WTC11 (cell line): ENCODE measurements around the gene NBAS. TPM values are rescaled to one million over a fixed set of nuclear protein-coding genes. Genes with fewer than 3 reads are reported as not detected.

ENCODE experiments used
- ATAC-seq: fragments of 200-7000 bp; cut with Tn5 transposase; 2 replicates; pipeline ENCODE4 v1.10.0; 2021; ENCODE audit warnings: mild to moderate bottlenecking, moderate library complexity
- CTCF ChIA-PET: fragments of 300-600 bp; sonication (Branson Sonifier 250); formaldehyde crosslinking; loops from one replicate; lab custom pipeline; 2021; ENCODE audit warnings: antibody characterized with exemption; lab: Charles Lee
- POLR2A ChIA-PET: fragments of 350-600 bp; sonication (Branson Sonifier 250); formaldehyde crosslinking; loops from one replicate; lab custom pipeline; 2021; ENCODE audit warnings: antibody characterized with exemption; lab: Charles Lee
- DNase-seq: peaks from one replicate; pipeline ENCODE4 v3.0.0; 2021; ENCODE audit warnings: low spot score
- H3K27ac Mint-ChIP-seq: 2 replicates; pipeline ENCODE4 v1.8.0; 2021; ENCODE audit warnings: mixed read lengths
- H3K27me3 Mint-ChIP-seq: 2 replicates; pipeline ENCODE4 v1.8.0; 2021; ENCODE audit warnings: low read depth, mild to moderate bottlenecking, moderate library complexity, mixed read lengths
- H3K36me3 Mint-ChIP-seq: 2 replicates; pipeline ENCODE4 v1.8.0; 2021; ENCODE audit warnings: mixed read lengths
- H3K4me1 Mint-ChIP-seq: 2 replicates; pipeline ENCODE4 v1.8.0; 2022; ENCODE audit warnings: mixed read lengths
- H3K4me3 Mint-ChIP-seq: 2 replicates; pipeline ENCODE4 v1.8.0; 2021; ENCODE audit warnings: mild to moderate bottlenecking, moderate library complexity, mixed read lengths
- H3K9me3 Mint-ChIP-seq: 2 replicates; pipeline ENCODE4 v1.8.0; 2021; ENCODE audit warnings: mixed read lengths
- ARID4B ChIP-seq: sonication (generic); formaldehyde crosslinking; IDR thresholded peaks from 2 replicates; pipeline ENCODE4 v1.8.0; 2023; ENCODE audit warnings: missing genetic modification reagents, mild to moderate bottlenecking, borderline replicate concordance
- ATF6 ChIP-seq: sonication (generic); formaldehyde crosslinking; IDR thresholded peaks from 2 replicates; pipeline ENCODE4 v1.8.1; 2023; ENCODE audit warnings: mild to moderate bottlenecking, missing genetic modification reagents
- E2F5 ChIP-seq: sonication (generic); formaldehyde crosslinking; IDR thresholded peaks from 2 replicates; pipeline ENCODE4 v1.8.1; 2022; ENCODE audit warnings: mild to moderate bottlenecking, moderate library complexity, missing genetic modification reagents
- ETV6 ChIP-seq: sonication (generic); formaldehyde crosslinking; IDR thresholded peaks from 2 replicates; pipeline ENCODE4 v1.8.1; 2022; ENCODE audit warnings: mild to moderate bottlenecking, missing genetic modification reagents
- GTF2I ChIP-seq: fragments of 250-450 bp; sonication (Bioruptor Pico); conservative IDR thresholded peaks from 2 replicates; pipeline ENCODE4 v1.4.0; 2021; ENCODE audit warnings: mild to moderate bottlenecking
- MXD4 ChIP-seq: fragments of 250-450 bp; sonication (Bioruptor Pico); IDR thresholded peaks from 2 replicates; pipeline ENCODE4 v1.8.0; 2021; ENCODE audit warnings: mild to moderate bottlenecking, moderate library complexity, borderline replicate concordance
- MYBL2 ChIP-seq: sonication (generic); formaldehyde crosslinking; IDR thresholded peaks from 2 replicates; pipeline ENCODE4 v1.8.1; 2023; ENCODE audit warnings: mild to moderate bottlenecking, moderate library complexity, missing genetic modification reagents
- NFE2L1 ChIP-seq: sonication (generic); formaldehyde crosslinking; IDR thresholded peaks from 2 replicates; pipeline ENCODE4 v1.8.1; 2023; ENCODE audit warnings: missing genetic modification reagents
- NR1H2 ChIP-seq: sonication (generic); formaldehyde crosslinking; IDR thresholded peaks from 2 replicates; pipeline ENCODE4 v1.9.0; 2021; ENCODE audit warnings: mild to moderate bottlenecking, moderate library complexity, missing genetic modification reagents
- NR3C1 ChIP-seq: sonication (generic); formaldehyde crosslinking; conservative IDR thresholded peaks from 2 replicates; pipeline ENCODE4 v1.8.1; 2023; ENCODE audit warnings: low read depth, mild to moderate bottlenecking, missing genetic modification reagents
- TEAD1 ChIP-seq: sonication (generic); formaldehyde crosslinking; IDR thresholded peaks from 2 replicates; pipeline ENCODE4 v1.8.0; 2022; ENCODE audit warnings: mild to moderate bottlenecking, missing genetic modification reagents
- ZNF121 ChIP-seq: sonication (generic); formaldehyde crosslinking; IDR thresholded peaks from 2 replicates; pipeline ENCODE4 v1.8.0; 2023; ENCODE audit warnings: missing genetic modification reagents
- ZNF532 ChIP-seq: fragments of 250-450 bp; sonication (Bioruptor Pico); IDR thresholded peaks from 2 replicates; pipeline ENCODE4 v1.9.0; 2021; ENCODE audit warnings: mild to moderate bottlenecking, borderline replicate concordance
- total RNA-seq: library from RNA; stranded (reverse); gene quantifications from 3 replicates; pipeline ENCODE4 v1.2.3, GENCODE V29; 2021

NBAS gene
- total RNA-seq, 1 experiment from 2014 or later, result 32.3 TPM

GRCh38 chr2:15198051-15198450 is 363.1 kb downstream of the NBAS start:
- Mint-ChIP-seq H3K4me1 (no peaks in the 10 kb centered on the region), H3K27me3 (no peaks in the 10 kb centered on the region), H3K27ac (no peak overlapping the region), H3K9me3 (no peaks in the 10 kb centered on the region), H3K4me3 (no peak overlapping the region), H3K36me3 (no peaks in the 10 kb centered on the region)
- ChIA-PET POLR2A (no interaction called here), CTCF (no interaction called here)
- no peak for TF ChIP-seq TEAD1 (CRISPR knock-in tag)
- TF ChIP-seq NR3C1 (CRISPR knock-in tag), result no peak
- TF ChIP-seq ZNF121, result no peak
- no peak for TF ChIP-seq ZNF532
- no peak for TF ChIP-seq MXD4
- TF ChIP-seq NFE2L1 (CRISPR knock-in tag), result no peak
- TF ChIP-seq ARID4B (CRISPR knock-in tag), result no peak
- no peak for TF ChIP-seq MYBL2
- no peak for TF ChIP-seq GTF2I (CRISPR knock-in tag)
- no peak for TF ChIP-seq ETV6 (CRISPR knock-in tag)
- TF ChIP-seq E2F5 (CRISPR knock-in tag), result no peak
- TF ChIP-seq NR1H2 (CRISPR knock-in tag), result no peak
- DNase-seq, result no peak
- ATAC-seq, result no peak

GRCh38 chr2:15195813-15196212 is 365.3 kb downstream of the NBAS start:
- H3K4me3 Mint-ChIP-seq, result no peak overlapping the region
- ChIA-PET POLR2A (no interaction called here), CTCF (no interaction called here)
- no peak overlapping the region for H3K27ac Mint-ChIP-seq
- DNase-seq (no peak), ATAC-seq (no peak)
- H3K4me1 Mint-ChIP-seq, result no peaks in the 10 kb centered on the region
- H3K27me3 Mint-ChIP-seq, result no peaks in the 10 kb centered on the region
- no peaks in the 10 kb centered on the region for H3K9me3 Mint-ChIP-seq
- no peaks in the 10 kb centered on the region for H3K36me3 Mint-ChIP-seq
- no peak for TF ChIP-seq ATF6 (CRISPR knock-in tag)
